HG02763 (cell line): ENCODE data around the gene CNKSR1.

Experiments used
- ATAC-seq: cut with Tn5 transposase; IDR thresholded peaks from one replicate; pipeline ENCODE4 v1.9.1; 2021; ENCODE audit warnings: mild to moderate bottlenecking, moderate library complexity; ENCODE audit not compliant: unreplicated experiment

CNKSR1 gene

GRCh38 chr1:26177182-26177684 is at the start of gene CNKSR1:
CNKSR1 (plus strand) TSS chr1:26177491; CDS start chr1:26177548, 57 bp downstream.
- ATAC-seq: no peak

GRCh38 chr1:26129778-26130177 is 47.5 kb upstream of the CNKSR1 start:
- ATAC-seq: no peak

- ATAC-seq: no peak
These were observed 46.6 kb upstream of the CNKSR1 start for GRCh38 chr1:26130695-26131094.

- ATAC-seq: no peak
These were observed 45.0 kb upstream of the CNKSR1 start for GRCh38 chr1:26132128-26132833.

- ATAC-seq: no peak
These were observed 44.5 kb upstream of the CNKSR1 start for GRCh38 chr1:26132834-26133167.

GRCh38 chr1:26134466-26134865 is 42.8 kb upstream of the CNKSR1 start:
- ATAC-seq: no peak

- no peak for ATAC-seq
These were observed 38.2 kb upstream of the CNKSR1 start for GRCh38 chr1:26138974-26139558.

GRCh38 chr1:26142159-26142558 is 35.1 kb upstream of the CNKSR1 start:
- no peak for ATAC-seq

GRCh38 chr1:26145041-26145959 is 32.0 kb upstream of the CNKSR1 start:
- no peak for ATAC-seq

GRCh38 chr1:26145960-26146294 is 31.4 kb upstream of the CNKSR1 start:
- no peak for ATAC-seq

- ATAC-seq: no peak
These were observed 28.4 kb upstream of the CNKSR1 start for GRCh38 chr1:26148887-26149286.

GRCh38 chr1:26153966-26154532 is 23.2 kb upstream of the CNKSR1 start:
- ATAC-seq: no peak

- no peak for ATAC-seq
These were observed 22.5 kb upstream of the CNKSR1 start for GRCh38 chr1:26154750-26155149.

- ATAC-seq: no peak
These were observed 21.7 kb upstream of the CNKSR1 start for GRCh38 chr1:26155370-26156284.

GRCh38 chr1:26156285-26157038 is 20.8 kb upstream of the CNKSR1 start:
- no peak for ATAC-seq

GRCh38 chr1:26158271-26158907 is 18.9 kb upstream of the CNKSR1 start:
- no peak for ATAC-seq

- no peak for ATAC-seq
These were observed 18.2 kb upstream of the CNKSR1 start, which contains the start of gene FAM110D for GRCh38 chr1:26158908-26159742. FAM110D (plus strand) TSS chr1:26159079; CDS start chr1:26161292, 2,213 bp downstream.

GRCh38 chr1:26159743-26160039 is 17.6 kb upstream of the CNKSR1 start:
- ATAC-seq: no peak
